H1 (cell line): ENCODE measurements around the gene DMXL1. TPM values are rescaled to one million over a fixed set of nuclear protein-coding genes. Genes with fewer than 3 reads are reported as not detected.
A peak's percentile ranks its signal among the peaks of the same experiment; 100 is the strongest.

ENCODE experiments used
- CTCF ChIA-PET: fragments of 300-600 bp; sonication (Branson Sonifier 250); formaldehyde crosslinking; loops from one replicate; lab custom pipeline; 2021; ENCODE audit not compliant: partially characterized antibody; lab: Charles Lee
- POLR2A ChIA-PET: fragments of 300-600 bp; sonication (Branson Sonifier 250); formaldehyde crosslinking; loops from one replicate; lab custom pipeline; 2021; ENCODE audit warnings: inconsistent platforms; ENCODE audit not compliant: partially characterized antibody; lab: Charles Lee
- DNase-seq, 2 experiments: peaks; one replicate each; pipeline versions ENCODE4 v3.0.0 to v3.0.0-alpha.2; 2010 to 2022; ENCODE audit warnings: low spot score in 2 of 2, low read depth in 1 of 2, mixed read lengths in 1 of 2
- FAIRE-seq: peaks from 2 replicates; lab custom pipeline; 2011; peaks lifted over from hg19 to GRCh38; lab: Jason Lieb, UNC
- H2AFZ ChIP-seq: 2 replicates; pipeline ENCODE4 v1.8.1; 2012; ENCODE audit warnings: low read length, inconsistent platforms
- H2AK5ac ChIP-seq: 2 replicates; pipeline ENCODE4 v1.6.1; 2013; ENCODE audit warnings: low read depth, low read length
- H2BK120ac ChIP-seq: replicated peaks from 2 replicates; pipeline ENCODE3; 2013; ENCODE audit warnings: low read depth, low read length, inconsistent platforms
- H2BK12ac ChIP-seq: 2 replicates; pipeline ENCODE4 v1.6.1; 2013; ENCODE audit warnings: low read depth, low read length
- H2BK15ac ChIP-seq: 2 replicates; pipeline ENCODE4 v1.6.1; 2013; ENCODE audit warnings: low read length
- H2BK20ac ChIP-seq: 2 replicates; pipeline ENCODE4 v1.6.1; 2013; ENCODE audit warnings: low read length
- H2BK5ac ChIP-seq: 2 replicates; pipeline ENCODE4 v1.6.1; 2013; ENCODE audit warnings: low read depth, low read length
- H3K14ac ChIP-seq: 2 replicates; pipeline ENCODE4 v1.6.1; 2013; ENCODE audit warnings: inconsistent platforms; ENCODE audit not compliant: insufficient read length
- H3K18ac ChIP-seq: 2 replicates; pipeline ENCODE4 v1.6.1; 2013; ENCODE audit warnings: low read length; ENCODE audit errors: extremely low read depth
- H3K23ac ChIP-seq: 2 replicates; pipeline ENCODE4 v1.6.1; 2013; ENCODE audit warnings: inconsistent platforms; ENCODE audit not compliant: insufficient read length
- H3K23me2 ChIP-seq: 2 replicates; pipeline ENCODE4 v1.6.1; 2013; ENCODE audit warnings: low read depth, low read length
- H3K27ac ChIP-seq: 2 replicates; pipeline ENCODE4 v1.6.1; 2011; ENCODE audit warnings: low read depth, low read length, inconsistent platforms
- H3K27me3 ChIP-seq, 4 experiments: replicated peaks in 1 of 4; 1 replicate in 1 of 4; 2 replicates in 3 of 4; pipeline versions ENCODE4 v1.6.1 to v1.8.1; 2011 to 2013; ENCODE audit warnings: low read length in 3 of 4, mild to moderate bottlenecking in 3 of 4, inconsistent platforms in 2 of 4, mixed read lengths in 2 of 4, moderate library complexity in 1 of 4; ENCODE audit not compliant: control insufficient read depth in 3 of 4, insufficient read depth in 3 of 4; ENCODE audit errors: extremely low read depth in 1 of 4
- H3K36me3 ChIP-seq, 4 experiments: 2 replicates each; pipeline versions ENCODE4 v1.6.1 to v1.8.1; 2011 to 2013; ENCODE audit warnings: mild to moderate bottlenecking in 4 of 4, low read length in 3 of 4, moderate library complexity in 2 of 4, control low read depth in 1 of 4, inconsistent platforms in 1 of 4; ENCODE audit not compliant: insufficient read depth in 4 of 4, control insufficient read depth in 2 of 4
- H3K4ac ChIP-seq: replicated peaks from 2 replicates; pipeline ENCODE3; 2013; ENCODE audit warnings: low read length, low read depth, mixed read lengths, inconsistent platforms; ENCODE audit not compliant: insufficient read length
- H3K4me1 ChIP-seq, 4 experiments: replicated peaks in 1 of 4; 1 replicate in 1 of 4; 2 replicates in 3 of 4; pipeline versions ENCODE4 v1.6.1 to v1.8.1; 2011 to 2013; ENCODE audit warnings: low read length in 3 of 4, inconsistent platforms in 2 of 4, mixed read lengths in 1 of 4; ENCODE audit not compliant: insufficient read depth in 4 of 4, control insufficient read depth in 3 of 4
- H3K4me2 ChIP-seq, 2 experiments: 2 replicates each; pipeline versions ENCODE4 v1.6.1 to v1.8.1; 2011 to 2013; ENCODE audit warnings: low read depth in 2 of 2, low read length in 2 of 2, control low read depth in 1 of 2, inconsistent platforms in 1 of 2, mild to moderate bottlenecking in 1 of 2; ENCODE audit not compliant: insufficient read depth in 1 of 2
- H3K4me3 ChIP-seq, 4 experiments: fragments of 200-600, 300-600 bp in 1 of 4; sonication (generic), shearing (Covaris generic), sonication (Bioruptor Twin) in 1 of 4; 2 replicates each; pipeline versions ENCODE4 v1.5.1 to v1.8.1; 2011 to 2016; ENCODE audit warnings: low read length in 4 of 4, low read depth in 3 of 4, control low read depth in 2 of 4, inconsistent platforms in 2 of 4, mild to moderate bottlenecking in 2 of 4, mixed read lengths in 1 of 4, moderate library complexity in 1 of 4; ENCODE audit not compliant: insufficient read depth in 2 of 4; ENCODE audit errors: extremely low read depth in 1 of 4
- H3K56ac ChIP-seq: replicated peaks from 2 replicates; pipeline ENCODE3; 2013; ENCODE audit warnings: low read depth, mild to moderate bottlenecking, mixed read lengths, low read length, inconsistent platforms; ENCODE audit not compliant: insufficient read length
- H3K79me1 ChIP-seq: 2 replicates; pipeline ENCODE4 v1.6.1; 2013; ENCODE audit warnings: low read depth, low read length, control low read depth
- H3K79me2 ChIP-seq, 2 experiments: 2 replicates each; pipeline versions ENCODE4 v1.6.1 to v1.8.1; 2012 to 2013; ENCODE audit warnings: low read length in 2 of 2, mild to moderate bottlenecking in 2 of 2, inconsistent platforms in 1 of 2; ENCODE audit not compliant: insufficient read depth in 2 of 2, control insufficient read depth in 1 of 2
- H3K9ac ChIP-seq, 4 experiments: replicated peaks in 1 of 4; 1 replicate in 1 of 4; 2 replicates in 3 of 4; pipeline versions ENCODE4 v1.6.1 to v1.8.1; 2011 to 2013; ENCODE audit warnings: low read depth in 3 of 4, low read length in 3 of 4, control low read depth in 2 of 4, mild to moderate bottlenecking in 2 of 4, moderate library complexity in 2 of 4, inconsistent platforms in 1 of 4; ENCODE audit errors: extremely low read depth in 1 of 4
- H3K9me3 ChIP-seq, 2 experiments: 2 replicates each; pipeline versions ENCODE4 v1.6.1 to v1.8.1; 2012 to 2013; ENCODE audit warnings: mild to moderate bottlenecking in 2 of 2, moderate library complexity in 2 of 2, control low read depth in 1 of 2, inconsistent platforms in 1 of 2, low read depth in 1 of 2, low read length in 1 of 2, mixed read lengths in 1 of 2; ENCODE audit not compliant: insufficient read depth in 2 of 2
- H4K20me1 ChIP-seq, 2 experiments: replicated peaks in 1 of 2; 2 replicates each; pipeline versions ENCODE3 to v1.8.1; 2011 to 2013; ENCODE audit warnings: inconsistent platforms in 2 of 2, low read length in 2 of 2, mild to moderate bottlenecking in 1 of 2; ENCODE audit not compliant: insufficient read depth in 2 of 2, control insufficient read depth in 1 of 2
- H4K5ac ChIP-seq: 2 replicates; pipeline ENCODE4 v1.6.1; 2013; ENCODE audit warnings: low read length, low read depth, mixed read lengths, inconsistent platforms; ENCODE audit not compliant: insufficient read length
- H4K8ac ChIP-seq: 2 replicates; pipeline ENCODE4 v1.8.0; 2013; ENCODE audit warnings: mild to moderate bottlenecking, moderate library complexity, low read length, inconsistent platforms; ENCODE audit not compliant: insufficient read depth; ENCODE audit errors: extremely low read depth
- H4K91ac ChIP-seq: replicated peaks from 2 replicates; pipeline ENCODE3; 2013; ENCODE audit warnings: low read length, mixed read lengths, inconsistent platforms; ENCODE audit not compliant: insufficient read length
- CBX8 ChIP-seq: fragments of 300-800, 300-1000 bp; sonication (generic); IDR thresholded peaks from 2 replicates; pipeline ENCODE4 v1.7.1; 2016; ENCODE audit warnings: low read depth, low read length, borderline replicate concordance
- CREB1 ChIP-seq: IDR thresholded peaks from 2 replicates; pipeline ENCODE4 v1.6.1; 2012; ENCODE audit warnings: inconsistent platforms
- CTBP2 ChIP-seq: IDR thresholded peaks from 2 replicates; pipeline ENCODE4 v1.7.0; 2011; ENCODE audit warnings: borderline replicate concordance, mild to moderate bottlenecking, moderate library complexity, mixed read lengths, low read length; ENCODE audit not compliant: insufficient read depth, insufficient read length
- EGR1 ChIP-seq: IDR thresholded peaks from 2 replicates; pipeline ENCODE4 v1.6.1; 2011; ENCODE audit warnings: low read depth, low read length, borderline replicate concordance
- EZH2 ChIP-seq: fragments of 200-600 bp; sonication (generic); IDR thresholded peaks from 2 replicates; pipeline ENCODE4 v1.7.1; 2012; ENCODE audit warnings: low read depth, mild to moderate bottlenecking, moderate library complexity, low read length, inconsistent platforms; ENCODE audit not compliant: severe bottlenecking
- GABPA ChIP-seq: IDR thresholded peaks from 2 replicates; pipeline ENCODE4 v1.6.1; 2011; ENCODE audit warnings: mild to moderate bottlenecking, low read length, moderate library complexity, borderline replicate concordance; ENCODE audit not compliant: insufficient read depth
- HDAC2 ChIP-seq, 2 experiments: fragments of 300-600 bp in 1 of 2; sonication (generic) in 1 of 2; IDR thresholded peaks; 2 replicates each; pipeline ENCODE4 v1.6.1; 2011 to 2012; ENCODE audit warnings: low read depth in 2 of 2, low read length in 2 of 2, mild to moderate bottlenecking in 2 of 2, moderate library complexity in 2 of 2, borderline replicate concordance in 1 of 2, inconsistent platforms in 1 of 2
- RAD21 ChIP-seq, 2 experiments: IDR thresholded peaks in 1 of 2; conservative IDR thresholded peaks in 1 of 2; 2 replicates each; pipeline ENCODE4 v1.6.1; 2011; ENCODE audit warnings: low read depth in 2 of 2, low read length in 2 of 2, improper control_type of control experiment in 1 of 2, inconsistent platforms in 1 of 2, mild to moderate bottlenecking in 1 of 2, moderate library complexity in 1 of 2
- SAP30 ChIP-seq: fragments of 300-600 bp; sonication (generic); IDR thresholded peaks from 2 replicates; pipeline ENCODE4 v1.7.1; 2012; ENCODE audit warnings: low read length, moderate library complexity, mild to moderate bottlenecking, inconsistent platforms; ENCODE audit not compliant: insufficient read depth, insufficient replicate concordance
- WGBS, 2 experiments: shearing (Covaris generic) in 1 of 2; methylation state at CpG; one replicate each; pipeline versions ENCODE4 v1.1.6 to v1.1.7; 2013 to 2015; ENCODE audit warnings: low lambda C conversion rate in 2 of 2, mixed read lengths in 2 of 2, inconsistent platforms in 1 of 2, low coverage in 1 of 2, missing lambda C conversion rate in 1 of 2; ENCODE audit not compliant: insufficient replicate concordance in 2 of 2, insufficient coverage in 1 of 2, insufficient read length in 1 of 2; ENCODE audit errors: extremely low coverage in 1 of 2, missing lambda C conversion rate in 1 of 2; 5-methylcytosine and 5-hydroxymethylcytosine counted together
- polyA plus RNA-seq, 7 experiments: library from polyadenylated mRNA; depleted of rRNA in 3 of 7; stranded (reverse) in 5 of 7; unstranded in 2 of 7; fragments of >200 nt in 5 of 7; fragments of 200-250 nt in 2 of 7; gene quantifications; 1 replicate in 5 of 7; 2 replicates in 1 of 7; 4 replicates in 1 of 7; pipeline versions ENCODE4 v1.2.1 to v1.2.3, GENCODE V29; 2011 to 2013; ENCODE audit warnings: missing spikeins in 2 of 7, mixed read lengths in 2 of 7
- total RNA-seq: library from RNA; stranded (reverse); fragmentation: NEBNext Ultra II Directional; extraction: Animal tissue kit (Norgen Biotek cat#: 25700); gene quantifications from 2 replicates; pipeline ENCODE4 v1.2.1, GENCODE V29; 2021
- TF ChIP-seq, protein P1 (sequence below), 3 experiments: IDR thresholded peaks; 1 replicate in 2 of 3; 2 replicates in 1 of 3; pipeline versions ENCODE4 v1.5.1 to v1.6.1; 2011; ENCODE audit warnings: low read length in 3 of 3, mild to moderate bottlenecking in 3 of 3, inconsistent platforms in 2 of 3, low read depth in 1 of 3, moderate library complexity in 1 of 3; ENCODE audit not compliant: insufficient read depth in 1 of 3; ENCODE audit errors: control extremely low read depth in 1 of 3

The DMXL1 gene
- total and polyA plus RNA-seq, 2 of the 8 experiments (the other 6 are each of a cell fraction or from before 2014, with no cell fraction given): 10.1 to 43.9 TPM

GRCh38 chr5:119212026-119212425, 141.1 kb downstream of the DMXL1 start:
- Histone ChIP-seq H3K56ac (no peak overlapping the region), H3K9ac (no peak overlapping the region), H3K4me2 (no peak overlapping the region), H4K8ac (no peak overlapping the region), H3K79me1 (no peaks in the 10 kb centered on the region), H3K23me2 (no peaks in the 10 kb centered on the region), H2BK5ac (no peak overlapping the region), H2AK5ac (no peak overlapping the region), H3K14ac (no peak overlapping the region), H3K4me3 (no peak overlapping the region), H3K23ac (no peak overlapping the region), H3K18ac (no peak overlapping the region), H3K9me3 (no peaks in the 10 kb centered on the region), H3K27ac (no peak overlapping the region), H3K4me1 (no peaks in the 10 kb centered on the region), H4K20me1 (no peaks in the 10 kb centered on the region), H3K27me3 (no peaks in the 10 kb centered on the region), H2BK120ac (no peak overlapping the region), H3K4ac (no peak overlapping the region), H2BK20ac (no peak overlapping the region), H2BK15ac (no peak overlapping the region), H3K79me2 (no peaks in the 10 kb centered on the region), H4K91ac (no peak overlapping the region), H3K36me3 (peaks cover 0 to 3% (median 0%) of the 10 kb centered on the region in 4 experiments; a peak in 1 of 8 replicates), H4K5ac (no peak overlapping the region), H2BK12ac (no peak overlapping the region), H2AFZ (no peak overlapping the region)
- no peak for FAIRE-seq
- ChIA-PET CTCF (no interaction called here), POLR2A (interaction anchor here (1.5 kb wide), 1 partner anchor 15 kb away, joined by 3 read pairs; no protein-coding TSS in a partner anchor)
- no peak for DNase-seq
- 98% methylated on average over 2 of the region's 2 CpGs; no CpG with 5 or more reads in 1 of the 2 experiments for WGBS, 2 experiments
- TF ChIP-seq CBX8 (no peak), CTBP2 (no peak), EZH2 (no peak), EGR1 (no peak), HDAC2 (IDR thresholded peaks at IDR 0.05; ENCODE audit: borderline replicate concordance in 1 of 2, low read depth in 2 of 2, low read length in 2 of 2) (no peak), CREB1 (no peak), RAD21 (IDR thresholded peaks at IDR 0.05 in 1 of 2, conservative IDR thresholded peaks at IDR 0.05 in 1 of 2; ENCODE audit: low read depth in 2 of 2, low read length in 2 of 2) (peak; percentile 39 to 54), GABPA (no peak), SAP30 (no peak)
- TF ChIP-seq, protein P1, sequence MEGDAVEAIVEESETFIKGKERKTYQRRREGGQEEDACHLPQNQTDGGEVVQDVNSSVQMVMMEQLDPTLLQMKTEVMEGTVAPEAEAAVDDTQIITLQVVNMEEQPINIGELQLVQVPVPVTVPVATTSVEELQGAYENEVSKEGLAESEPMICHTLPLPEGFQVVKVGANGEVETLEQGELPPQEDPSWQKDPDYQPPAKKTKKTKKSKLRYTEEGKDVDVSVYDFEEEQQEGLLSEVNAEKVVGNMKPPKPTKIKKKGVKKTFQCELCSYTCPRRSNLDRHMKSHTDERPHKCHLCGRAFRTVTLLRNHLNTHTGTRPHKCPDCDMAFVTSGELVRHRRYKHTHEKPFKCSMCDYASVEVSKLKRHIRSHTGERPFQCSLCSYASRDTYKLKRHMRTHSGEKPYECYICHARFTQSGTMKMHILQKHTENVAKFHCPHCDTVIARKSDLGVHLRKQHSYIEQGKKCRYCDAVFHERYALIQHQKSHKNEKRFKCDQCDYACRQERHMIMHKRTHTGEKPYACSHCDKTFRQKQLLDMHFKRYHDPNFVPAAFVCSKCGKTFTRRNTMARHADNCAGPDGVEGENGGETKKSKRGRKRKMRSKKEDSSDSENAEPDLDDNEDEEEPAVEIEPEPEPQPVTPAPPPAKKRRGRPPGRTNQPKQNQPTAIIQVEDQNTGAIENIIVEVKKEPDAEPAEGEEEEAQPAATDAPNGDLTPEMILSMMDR (IDR thresholded peaks at IDR 0.05; ENCODE audit: control extremely low read depth in 1 of 3, insufficient read depth in 1 of 3, low read depth in 1 of 3, low read length in 3 of 3): peak; percentile 2 to 16 (median 16); a peak in 3 of 4 replicates
